ENCODE results near the gene COL6A2. TPM values are rescaled to one million over a fixed set of nuclear protein-coding genes. Genes with fewer than 3 reads are reported as not detected.

COL6A2 gene
- polyA plus RNA-seq, 2 of the 4 experiments (the other 2 are of a cell fraction): 2.3 to 13.1 TPM

GRCh38 chr21:46151989-46152926, 54.3 kb downstream of the COL6A2 start:
- no peaks in the 10 kb centered on the region for H3K4me1 ChIP-seq
- DNase-seq (ENCODE audit: low read depth in 1 of 2, low spot score in 1 of 2) (no peak), FAIRE-seq (no peak), ATAC-seq (no peak)
- H3K27ac ChIP-seq: no peak overlapping the region
- no peaks in the 10 kb centered on the region for H3K9me3 ChIP-seq
- H3K4me3 ChIP-seq: no peak overlapping the region
- POLR2A ChIA-PET: no interaction called here
- WGBS (ENCODE audit: missing lambda C conversion rate): 86% methylated on average over 32 of the region's 45 CpGs
- CTCF ChIA-PET: interaction anchor here (0.7 to 5.2 kb wide), 12 partner anchors 9 to 182 kb away, joined by 3 to 34 read pairs (median 4); a partner anchor contains a TSS
- no peak overlapping the region for H3K4me2 ChIP-seq
- no peak for TF ChIP-seq SREBF2 (IDR thresholded peaks at IDR 0.05)
- TF ChIP-seq POLR2AphosphoS2 (conservative IDR thresholded peaks at IDR 0.05; ENCODE audit: low read length): no peak
- no peak for TF ChIP-seq FOSL2 (IDR thresholded peaks at IDR 0.05)
- no peak for TF ChIP-seq FOSL2 (CRISPR knock-in tag; IDR thresholded peaks at IDR 0.05)
- no peak for TF ChIP-seq ESRRA (IDR thresholded peaks at IDR 0.05; ENCODE audit: borderline replicate concordance, low read length)
- TF ChIP-seq HEYL (CRISPR knock-in tag; IDR thresholded peaks at IDR 0.05): no peak
- no peak for TF ChIP-seq EHMT2 (IDR thresholded peaks at IDR 0.05; ENCODE audit: low read depth)
- TF ChIP-seq RCOR1 (IDR thresholded peaks at IDR 0.05; ENCODE audit: low read depth, low read length): no peak
- no peak for TF ChIP-seq HOXA7 (CRISPR knock-in tag; IDR thresholded peaks at IDR 0.05)
- no peak for TF ChIP-seq ZSCAN20 (CRISPR knock-in tag; IDR thresholded peaks at IDR 0.05)
- TF ChIP-seq TP53 (CRISPR knock-in tag; IDR thresholded peaks at IDR 0.05): no peak
- no peak for TF ChIP-seq HOXB13 (CRISPR knock-in tag; IDR thresholded peaks at IDR 0.05; ENCODE audit: low read depth)
- TF ChIP-seq CBX2 (IDR thresholded peaks at IDR 0.05; ENCODE audit: borderline replicate concordance, low read depth): no peak
- no peak for TF ChIP-seq USF2 (IDR thresholded peaks at IDR 0.05)

GRCh38 chr21:46152927-46153246, 55.0 kb downstream of the COL6A2 start:
- POLR2A ChIA-PET: no interaction called here
- Histone ChIP-seq H3K4me2 (no peak overlapping the region), H3K27ac (peak overlapping the region in 1 of 2 experiments; percentile 75; a peak in 1 of 6 replicates), H3K4me1 (no peaks in the 10 kb centered on the region), H3K9me3 (no peaks in the 10 kb centered on the region), H3K4me3 (no peak overlapping the region)
- CTCF ChIA-PET: interaction anchor here (0.7 to 5.2 kb wide), 13 partner anchors 9 to 182 kb away, joined by 3 to 34 read pairs (median 3); partner anchors contain the start of gene COL6A2
- WGBS (ENCODE audit: missing lambda C conversion rate): 60% methylated on average over 1 of the region's 18 CpGs
- no peak for FAIRE-seq
- DNase-seq (ENCODE audit: low read depth in 1 of 2, low spot score in 1 of 2): no peak
- ATAC-seq: peak in 1 of 2 experiments; percentile 57; a peak in 3 of 6 replicates
- TF ChIP-seq CTCF (IDR thresholded peaks at IDR 0.05) (no peak), SREBF2 (IDR thresholded peaks at IDR 0.05) (no peak), RCOR1 (IDR thresholded peaks at IDR 0.05; ENCODE audit: low read depth, low read length) (no peak), ZFP36 (IDR thresholded peaks at IDR 0.05; ENCODE audit: borderline replicate concordance, partially characterized antibody) (no peak), MAX (IDR thresholded peaks at IDR 0.05) (no peak), CHD4 (IDR thresholded peaks at IDR 0.05; ENCODE audit: borderline replicate concordance) (no peak), KDM1A (IDR thresholded peaks at IDR 0.05; ENCODE audit: low read depth) (no peak), GATA3 (IDR thresholded peaks at IDR 0.05; ENCODE audit: borderline replicate concordance) (no peak), FOSB (CRISPR knock-in tag; IDR thresholded peaks at IDR 0.05) (no peak), HOXB5 (CRISPR knock-in tag; IDR thresholded peaks at IDR 0.05) (no peak), PHF8 (IDR thresholded peaks at IDR 0.05; ENCODE audit: borderline replicate concordance, low read depth) (no peak), USF2 (IDR thresholded peaks at IDR 0.05) (no peak), JUNB (IDR thresholded peaks at IDR 0.05) (no peak), MAFK (IDR thresholded peaks at IDR 0.05; ENCODE audit: partially characterized antibody) (no peak), ESRRA (IDR thresholded peaks at IDR 0.05; ENCODE audit: borderline replicate concordance, low read length) (no peak), E2F6 (IDR thresholded peaks at IDR 0.05; ENCODE audit: borderline replicate concordance, low read depth) (no peak), FOXS1 (CRISPR knock-in tag; IDR thresholded peaks at IDR 0.05) (no peak), BHLHE40 (IDR thresholded peaks at IDR 0.05; ENCODE audit: low read depth, low read length) (no peak), REST (IDR thresholded peaks at IDR 0.05) (no peak)

Data from A549 (cell line).